Mononuclear cell (primary cell): ENCODE measurements around the gene RAB42. TPM values are rescaled to one million over a fixed set of nuclear protein-coding genes. Genes with fewer than 3 reads are reported as not detected.

Experiments
- H3K27me3 ChIP-seq: 2 replicates; pipeline ENCODE4 v1.6.0; 2011; ENCODE audit warnings: low read length, control low read depth; ENCODE audit not compliant: insufficient read depth
- H3K4me1 ChIP-seq: 2 replicates; pipeline ENCODE4 v1.5.1; 2011; ENCODE audit warnings: mild to moderate bottlenecking, low read length, control low read depth; ENCODE audit not compliant: insufficient read depth
- H3K4me3 ChIP-seq: 2 replicates; pipeline ENCODE4 v1.5.1; 2011; ENCODE audit warnings: mild to moderate bottlenecking, low read length, moderate library complexity
- H3K9me3 ChIP-seq: 2 replicates; pipeline ENCODE4 v1.5.1; 2011; ENCODE audit warnings: low read depth, mild to moderate bottlenecking, control low read depth, low read length
- total RNA-seq: library from RNA; depleted of rRNA; stranded (reverse); fragments of >200 nt; gene quantifications from one replicate; pipeline ENCODE4 v1.2.3, GENCODE V29; 2012

RAB42 gene
- total RNA-seq, 1 donor, result 0.52 TPM

GRCh38 chr1:28602536-28603439, 10.7 kb downstream of the RAB42 start:
- Histone ChIP-seq H3K27me3 (no peaks in the 10 kb centered on the region), H3K4me3 (no peak overlapping the region), H3K4me1 (no peaks in the 10 kb centered on the region), H3K9me3 (no peaks in the 10 kb centered on the region)

GRCh38 chr1:28604411-28604810, 12.3 kb downstream of the RAB42 start:
- Histone ChIP-seq H3K9me3 (no peaks in the 10 kb centered on the region), H3K27me3 (no peaks in the 10 kb centered on the region), H3K4me1 (no peaks in the 10 kb centered on the region), H3K4me3 (no peak overlapping the region)

- Histone ChIP-seq H3K4me3 (no peak overlapping the region), H3K4me1 (no peaks in the 10 kb centered on the region), H3K27me3 (no peaks in the 10 kb centered on the region), H3K9me3 (no peaks in the 10 kb centered on the region)
These were observed 12.9 kb downstream of the RAB42 start for GRCh38 chr1:28604962-28605361.

DNA sequence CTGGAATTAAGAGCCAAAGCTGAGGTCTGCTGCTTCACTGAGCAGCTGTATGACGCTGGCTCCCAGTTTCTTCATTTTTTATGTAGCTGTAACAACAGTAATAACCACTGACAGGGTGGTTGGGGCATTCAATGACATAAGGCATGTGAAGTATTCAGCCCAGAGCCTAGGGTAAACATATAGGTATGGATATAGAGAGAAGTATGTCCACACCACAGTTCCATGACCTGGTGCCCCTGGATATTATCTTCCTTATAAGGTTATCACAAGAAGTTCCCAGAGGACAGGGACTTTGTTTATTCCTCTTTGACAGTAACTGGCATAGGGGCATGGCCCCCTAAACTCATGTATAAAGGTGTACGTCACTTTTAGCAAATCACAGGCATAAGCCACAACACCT, 14.7 kb downstream of the RAB42 start:
- Histone ChIP-seq H3K4me3 (no peak overlapping the region), H3K4me1 (no peaks in the 10 kb centered on the region), H3K27me3 (no peaks in the 10 kb centered on the region), H3K9me3 (no peaks in the 10 kb centered on the region)

GRCh38 chr1:28613175-28613574, 21.1 kb downstream of the RAB42 start:
- no peaks in the 10 kb centered on the region for H3K27me3 ChIP-seq
- H3K4me1 ChIP-seq, result no peaks in the 10 kb centered on the region
- H3K4me3 ChIP-seq, result no peak overlapping the region
- H3K9me3 ChIP-seq, result no peaks in the 10 kb centered on the region

DNA sequence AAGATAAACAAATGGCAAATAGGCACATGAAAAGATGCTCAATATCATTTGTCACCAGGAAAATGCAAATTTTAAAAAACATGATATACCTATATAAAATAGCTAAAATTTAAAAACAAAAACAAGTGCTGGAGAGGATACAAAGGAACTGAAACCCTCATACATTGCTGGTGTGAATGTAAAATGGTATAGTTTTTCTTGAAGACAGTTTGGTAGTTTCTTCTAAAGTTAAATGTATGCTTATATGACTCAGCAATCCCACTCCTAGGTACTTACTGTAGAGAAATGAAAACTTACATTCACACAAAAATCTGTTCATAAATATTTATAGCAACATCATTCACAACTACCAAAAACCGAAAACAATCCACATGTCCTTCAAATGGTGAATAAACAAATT, 39.6 kb downstream of the RAB42 start:
- H3K4me3 ChIP-seq, result no peak overlapping the region
- H3K4me1 ChIP-seq, result no peaks in the 10 kb centered on the region
- no peaks in the 10 kb centered on the region for H3K27me3 ChIP-seq
- H3K9me3 ChIP-seq, result no peaks in the 10 kb centered on the region

- Histone ChIP-seq H3K4me1 (no peaks in the 10 kb centered on the region), H3K4me3 (no peak overlapping the region), H3K9me3 (no peaks in the 10 kb centered on the region), H3K27me3 (no peaks in the 10 kb centered on the region)
These were observed 40.5 kb downstream of the RAB42 start for GRCh38 chr1:28632560-28632959.

- Histone ChIP-seq H3K4me3 (no peak overlapping the region), H3K27me3 (no peaks in the 10 kb centered on the region), H3K4me1 (peaks cover 31% of the 10 kb centered on the region), H3K9me3 (no peaks in the 10 kb centered on the region)
These were observed 48.7 kb downstream of the RAB42 start for GRCh38 chr1:28640766-28641165.

DNA sequence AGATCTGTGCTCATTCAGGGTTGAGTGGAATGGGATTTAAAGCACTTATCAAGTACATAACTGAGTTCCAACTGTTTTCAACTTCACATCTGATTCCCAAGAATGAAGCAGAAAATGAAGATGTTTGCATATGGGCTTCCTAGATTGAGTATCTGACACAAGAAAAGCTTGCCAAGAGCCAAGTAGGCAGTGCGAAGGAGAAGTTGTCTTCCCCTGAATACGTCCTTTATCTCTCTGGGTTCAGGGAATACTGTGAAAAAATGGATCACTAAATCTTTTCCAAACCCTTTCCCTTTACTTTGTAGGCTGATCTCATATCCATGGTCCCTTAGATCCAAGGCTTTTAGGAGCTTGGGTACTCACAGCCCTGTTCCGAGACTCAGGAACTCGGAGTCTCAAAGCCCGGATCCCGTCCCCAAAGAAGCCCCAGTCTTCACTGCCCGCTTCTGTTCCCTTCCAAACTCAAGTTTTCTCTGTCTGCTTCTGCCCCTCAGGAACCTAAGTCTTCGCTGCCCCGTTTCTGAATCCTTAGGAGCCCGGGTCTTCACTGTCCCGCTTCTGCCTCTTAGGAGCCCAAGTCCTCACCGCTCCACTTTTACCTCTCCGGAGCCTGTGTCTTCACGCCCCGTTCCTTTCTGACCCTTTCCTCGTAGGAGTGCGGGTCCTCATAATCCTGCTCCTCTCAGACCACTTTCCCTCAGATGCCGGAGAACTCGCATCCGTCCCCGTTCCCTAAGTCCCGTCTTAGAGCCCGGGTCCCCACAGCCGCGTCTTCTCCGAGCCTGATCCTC, 50.2 kb downstream of the RAB42 start:
- Histone ChIP-seq H3K9me3 (no peaks in the 10 kb centered on the region), H3K27me3 (no peaks in the 10 kb centered on the region), H3K4me1 (peaks cover 35% of the 10 kb centered on the region), H3K4me3 (peak overlapping the region; percentile 58)

DNA sequence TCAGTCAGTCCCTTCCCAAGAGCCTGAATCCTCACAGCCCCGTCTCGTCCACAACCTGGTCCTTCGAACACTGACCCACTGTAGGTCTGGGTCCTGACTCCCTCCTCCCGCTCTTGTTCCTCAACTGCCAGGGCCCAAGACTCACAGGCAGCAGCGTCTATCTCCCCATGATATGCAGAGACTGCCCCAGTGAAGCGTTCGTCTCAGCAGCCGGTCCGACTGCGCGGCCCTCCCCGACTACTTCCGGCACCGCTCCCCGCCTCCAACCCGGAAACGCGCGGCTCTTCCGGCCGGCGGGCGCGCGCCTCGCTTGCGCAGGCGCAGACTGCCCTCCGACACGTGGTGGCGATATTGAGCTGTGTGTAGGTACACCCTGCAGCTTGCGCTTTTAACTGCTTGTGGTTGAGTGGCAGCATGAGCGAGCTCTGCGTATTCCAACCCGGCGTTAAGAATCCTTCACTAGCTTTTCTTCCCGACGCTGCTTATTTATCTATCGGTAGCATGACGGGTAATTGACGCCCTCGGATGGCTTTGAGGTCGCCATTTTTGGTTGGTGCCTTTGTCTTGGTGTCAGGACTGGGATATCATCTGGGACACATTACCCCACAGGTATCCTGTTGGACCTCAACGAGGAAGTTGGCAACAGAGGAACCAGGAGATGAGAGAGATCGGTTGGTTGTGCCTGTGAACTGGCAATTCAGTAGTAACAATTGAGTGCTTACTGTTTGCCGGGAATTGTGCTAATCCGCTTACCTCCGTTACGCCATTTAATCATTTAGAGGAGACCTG, 51.0 kb downstream of the RAB42 start, which contains the start of gene TAF12:
Gene TAF12 (minus strand): TSS at position 221 of the 789 bp plus-strand sequence. CDS start 20,986 bp downstream, outside the sequence.
- H3K27me3 ChIP-seq, result no peaks in the 10 kb centered on the region
- H3K4me1 ChIP-seq, result peaks cover 42% of the 10 kb centered on the region

DNA sequence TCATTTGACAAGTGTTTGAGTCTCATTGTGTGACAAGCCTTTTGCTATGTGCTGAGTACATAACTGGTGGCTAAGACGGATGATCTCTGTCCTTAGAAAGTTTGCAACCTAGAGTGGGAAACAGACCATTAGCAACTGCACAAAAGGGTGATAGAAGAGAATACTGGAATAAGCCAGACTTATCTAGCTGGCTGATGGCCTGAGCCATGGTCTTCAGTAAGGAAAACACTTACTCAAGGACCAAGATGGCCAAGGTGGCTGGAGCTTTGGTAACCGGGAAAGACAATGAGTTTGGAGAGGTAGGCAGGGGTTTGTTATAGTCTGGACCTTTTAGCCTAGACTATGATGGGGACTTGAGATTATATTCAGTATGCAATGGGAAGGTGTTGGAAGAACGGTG, 52.4 kb downstream of the RAB42 start:
- H3K4me1 ChIP-seq, result peaks cover 50% of the 10 kb centered on the region
- H3K4me3 ChIP-seq, result no peak overlapping the region
- H3K27me3 ChIP-seq, result no peaks in the 10 kb centered on the region
- H3K9me3 ChIP-seq, result no peaks in the 10 kb centered on the region

More for the DNA sequence above, 51.0 kb downstream of the RAB42 start, which contains the start of gene TAF12:
- Histone ChIP-seq H3K4me3 (peak within 1 kb of the TSS; percentile 58), H3K9me3 (no peaks in the 10 kb centered on the region)

Other genes with a start within 250 kb of the RAB42 start
- gene PHACTR4, start 222.5 kb upstream of the RAB42 start, total RNA-seq, result 14.1 TPM
- 13.0 TPM for gene RCC1, start 86.2 kb upstream of the RAB42 start, total RNA-seq
- gene TRNAU1AP, start 39.2 kb upstream of the RAB42 start, total RNA-seq, result 20.0 TPM
- 13.5 TPM for gene TAF12, start 50.8 kb downstream of the RAB42 start, total RNA-seq
- not detected for gene RNU11, start 56.3 kb downstream of the RAB42 start, total RNA-seq
- gene GMEB1, start 76.5 kb downstream of the RAB42 start, total RNA-seq, result 15.0 TPM
- gene YTHDF2, start 144.7 kb downstream of the RAB42 start, total RNA-seq, result 69.0 TPM
- gene OPRD1, start 219.9 kb downstream of the RAB42 start, total RNA-seq, result not detected